K562 (cell line): ENCODE data around the gene CNIH3. TPM values are rescaled to one million over a fixed set of nuclear protein-coding genes. Genes with fewer than 3 reads are reported as not detected.

Experiments used
- ATAC-seq: fragments of 200-7000 bp; cut with Tn5 transposase; 3 replicates; pipeline ENCODE4 v1.9.1; 2020; ENCODE audit warnings: moderate library complexity
- BruUV-seq: library from RNA; stranded (reverse); fragments of 400-500 nt; replicated peaks from 2 replicates; lab custom pipeline; 2021; lab: Mats Ljungman, UMichigan
- CTCF ChIA-PET: fragments of 300-600 bp; formaldehyde crosslinking; extraction: SDS; loops from one replicate; lab custom pipeline; 2021; ENCODE audit warnings: low intra/inter-chr PET ratio; lab: Yijun Ruan, JAX
- POLR2A ChIA-PET: fragments of 300-600, 350-650 bp; sonication (Branson Sonifier 250); formaldehyde crosslinking; extraction: SDS; loops from one replicate; lab custom pipeline; 2021; ENCODE audit warnings: antibody characterized with exemption, inconsistent platforms; lab: Yijun Ruan, JAX
- DNase-seq, 4 experiments: peaks; one replicate each; pipeline versions ENCODE4 v3.0.0 to v3.0.0-alpha.2; 2011 to 2018; ENCODE audit warnings: low spot score in 3 of 4, mixed read lengths in 3 of 4; ENCODE audit errors: extremely low read depth in 1 of 4
- FAIRE-seq: peaks from 2 replicates; lab custom pipeline; 2011; peaks lifted over from hg19 to GRCh38; lab: Jason Lieb, UNC
- H2AFZ ChIP-seq: 2 replicates; pipeline ENCODE4 v1.6.0; 2011; ENCODE audit warnings: low read depth, low read length, control low read depth, inconsistent platforms
- H3K27ac ChIP-seq: fragments of 200-600 bp; 3 replicates; pipeline ENCODE4 v1.8.0; 2011; ENCODE audit warnings: low read depth, mild to moderate bottlenecking, control low read depth, inconsistent platforms, low read length, moderate library complexity, mixed read lengths; ENCODE audit errors: extremely low read depth
- H3K27me3 ChIP-seq, 2 experiments: fragments of 300-600 bp in 1 of 2; 2 replicates in 1 of 2; 3 replicates in 1 of 2; pipeline versions ENCODE4 v1.6.0 to v1.8.0; 2011; ENCODE audit warnings: inconsistent platforms in 2 of 2, low read length in 2 of 2, mild to moderate bottlenecking in 1 of 2, mixed read lengths in 1 of 2, moderate library complexity in 1 of 2; ENCODE audit not compliant: control insufficient read depth in 2 of 2, insufficient read depth in 2 of 2
- H3K36me3 ChIP-seq: fragments of 300-600 bp; 3 replicates; pipeline ENCODE4 v1.8.0; 2011; ENCODE audit warnings: mild to moderate bottlenecking, low read length, inconsistent platforms; ENCODE audit not compliant: control insufficient read depth, insufficient read depth
- H3K4me1 ChIP-seq, 2 experiments: fragments of 200-600 bp in 1 of 2; replicated peaks in 1 of 2; 2 replicates in 1 of 2; 3 replicates in 1 of 2; pipeline versions ENCODE4 v1.5.1 to v1.8.0; 2011; ENCODE audit warnings: inconsistent platforms in 2 of 2, low read length in 2 of 2, mild to moderate bottlenecking in 1 of 2, mixed read lengths in 1 of 2, moderate library complexity in 1 of 2; ENCODE audit not compliant: control insufficient read depth in 2 of 2, insufficient read depth in 2 of 2
- H3K4me2 ChIP-seq: 2 replicates; pipeline ENCODE4 v1.6.1; 2011; ENCODE audit warnings: low read length, control low read depth, inconsistent platforms, mixed read lengths; ENCODE audit not compliant: insufficient read depth
- H3K4me3 ChIP-seq: fragments of 200-600 bp; sonication (generic), shearing (Covaris generic); 2 replicates; pipeline ENCODE4 v1.5.1; 2016; ENCODE audit warnings: control low read depth, inconsistent platforms
- H3K79me2 ChIP-seq: fragments of 200-600 bp; 3 replicates; pipeline ENCODE4 v1.8.0; 2011; ENCODE audit warnings: low read length, inconsistent platforms; ENCODE audit not compliant: control insufficient read depth, insufficient read depth
- H3K9ac ChIP-seq, 2 experiments: 2 replicates each; pipeline versions ENCODE4 v1.6.0 to v1.6.1; 2011; ENCODE audit warnings: low read depth in 2 of 2, low read length in 2 of 2, control low read depth in 1 of 2, inconsistent platforms in 1 of 2, mild to moderate bottlenecking in 1 of 2, mixed read lengths in 1 of 2; ENCODE audit not compliant: insufficient read depth in 1 of 2
- H3K9me1 ChIP-seq: one replicate; pipeline ENCODE4 v1.6.0; 2011; ENCODE audit warnings: inconsistent platforms, mild to moderate bottlenecking, low read length, moderate library complexity; ENCODE audit not compliant: control insufficient read depth, insufficient read depth
- H3K9me3 ChIP-seq: replicated peaks from 2 replicates; pipeline ENCODE4 v1.5.1; 2011; ENCODE audit warnings: low read depth, low read length, inconsistent platforms; ENCODE audit not compliant: control insufficient read depth, insufficient read depth
- H4K20me1 ChIP-seq: replicated peaks from 2 replicates; pipeline ENCODE4 v1.6.1; 2011; ENCODE audit warnings: low read length, inconsistent platforms, mixed read lengths; ENCODE audit not compliant: control insufficient read depth, insufficient read depth
- JUNB ChIP-seq: fragments of 450-650 bp; formaldehyde crosslinking; conservative IDR thresholded peaks from 2 replicates; pipeline ENCODE4 v1.4.0; 2020; ENCODE audit warnings: mild to moderate bottlenecking
- MAFG ChIP-seq: fragments of 450-650 bp; conservative IDR thresholded peaks from 2 replicates; pipeline ENCODE4 v1.6.1; 2016; ENCODE audit warnings: missing genetic modification characterization, missing compliant biosample characterization
- NFE2 ChIP-seq: IDR thresholded peaks from 2 replicates; pipeline ENCODE4 v1.6.1; 2014; ENCODE audit warnings: antibody characterized with exemption, low read depth
- NR2C1 ChIP-seq, 2 experiments: fragments of 450-650 bp; IDR thresholded peaks; 2 replicates each; pipeline ENCODE4 v1.6.1; 2017; ENCODE audit warnings: mild to moderate bottlenecking in 2 of 2, antibody characterized with exemption in 1 of 2, inconsistent platforms in 1 of 2, missing compliant biosample characterization in 1 of 2, missing genetic modification characterization in 1 of 2
- NR2C2 ChIP-seq, 2 experiments: fragments of 200-800 bp in 1 of 2; sonication (Bioruptor generic) in 1 of 2; sonication (generic) in 1 of 2; formaldehyde crosslinking in 1 of 2; IDR thresholded peaks; 2 replicates each; pipeline versions ENCODE4 v1.6.1 to v1.8.0; 2016 to 2022; ENCODE audit warnings: mild to moderate bottlenecking in 1 of 2, missing compliant biosample characterization in 1 of 2, missing genetic modification characterization in 1 of 2, missing genetic modification reagents in 1 of 2
- TFAM ChIP-seq: fragments of 250-450 bp; sonication (Bioruptor Pico); conservative IDR thresholded peaks from 2 replicates; pipeline ENCODE4 v1.5.0; 2021; ENCODE audit warnings: mild to moderate bottlenecking, moderate library complexity
- ZNF134 ChIP-seq: fragments of 250-450 bp; sonication (Bioruptor Pico); conservative IDR thresholded peaks from 2 replicates; pipeline ENCODE4 v1.4.0; 2020
- ZSCAN29 ChIP-seq: fragments of 450-650 bp; IDR thresholded peaks from 2 replicates; pipeline ENCODE4 v1.6.1; 2017
- WGBS: fragments of 100-300 bp; shearing (Covaris generic); methylation state at CpG from one replicate; pipeline ENCODE4 v1.1.6; 2016; ENCODE audit warnings: low coverage, mixed read lengths; ENCODE audit not compliant: insufficient coverage; ENCODE audit errors: missing lambda C conversion rate; 5-methylcytosine and 5-hydroxymethylcytosine counted together
- in situ Hi-C: fragments of 300-500 bp; cut with MboI; formaldehyde crosslinking; loops from 4 replicates; pipeline ENCODE4 v1.15.0; 2018; ENCODE audit warnings: inconsistent platforms, mixed read lengths
- intact Hi-C: fragments of 100-400 bp; cut with micrococcal nuclease; formaldehyde crosslinking; loops from 2 replicates; pipeline ENCODE4 v1.14.2; 2022
- polyA plus RNA-seq, 8 experiments: library from polyadenylated mRNA; depleted of rRNA in 4 of 8; stranded (reverse) in 5 of 8; unstranded in 3 of 8; fragments of >200 nt; fragmentation: Nextera tagmentation in 2 of 8; fragmentation: Illumina TruSeq in 1 of 8; extraction: Ambion mirVana in 2 of 8; extraction: Trizol in 1 of 8; gene quantifications; 2 replicates each; pipeline versions ENCODE4 v1.2.1 to v1.2.3, GENCODE V29; 2011 to 2014; ENCODE audit warnings: inconsistent platforms in 1 of 8, missing spikeins in 1 of 8
- total RNA-seq, 7 experiments: library from RNA; depleted of rRNA in 6 of 7; stranded (reverse); fragments of >200 nt in 6 of 7; fragmentation: Illumina TruSeq in 2 of 7; extraction: Trizol in 2 of 7; gene quantifications; 2 replicates each; pipeline versions ENCODE4 v1.2.1 to v1.2.3, GENCODE V29; 2011 to 2021; ENCODE audit warnings: low replicate concordance in 1 of 7
- TF ChIP-seq, protein P1 (sequence below), 2 experiments: fragments of 450-650 bp; conservative IDR thresholded peaks; 2 replicates each; pipeline ENCODE4 v1.6.1; 2017; ENCODE audit warnings: mild to moderate bottlenecking in 2 of 2, moderate library complexity in 2 of 2

Gene CNIH3
- total and polyA plus RNA-seq, 9 of the 15 experiments (the other 6 are each of a cell fraction or from before 2014, with no cell fraction given): 0.14 to 1.8 (median 0.79) TPM

DNA sequence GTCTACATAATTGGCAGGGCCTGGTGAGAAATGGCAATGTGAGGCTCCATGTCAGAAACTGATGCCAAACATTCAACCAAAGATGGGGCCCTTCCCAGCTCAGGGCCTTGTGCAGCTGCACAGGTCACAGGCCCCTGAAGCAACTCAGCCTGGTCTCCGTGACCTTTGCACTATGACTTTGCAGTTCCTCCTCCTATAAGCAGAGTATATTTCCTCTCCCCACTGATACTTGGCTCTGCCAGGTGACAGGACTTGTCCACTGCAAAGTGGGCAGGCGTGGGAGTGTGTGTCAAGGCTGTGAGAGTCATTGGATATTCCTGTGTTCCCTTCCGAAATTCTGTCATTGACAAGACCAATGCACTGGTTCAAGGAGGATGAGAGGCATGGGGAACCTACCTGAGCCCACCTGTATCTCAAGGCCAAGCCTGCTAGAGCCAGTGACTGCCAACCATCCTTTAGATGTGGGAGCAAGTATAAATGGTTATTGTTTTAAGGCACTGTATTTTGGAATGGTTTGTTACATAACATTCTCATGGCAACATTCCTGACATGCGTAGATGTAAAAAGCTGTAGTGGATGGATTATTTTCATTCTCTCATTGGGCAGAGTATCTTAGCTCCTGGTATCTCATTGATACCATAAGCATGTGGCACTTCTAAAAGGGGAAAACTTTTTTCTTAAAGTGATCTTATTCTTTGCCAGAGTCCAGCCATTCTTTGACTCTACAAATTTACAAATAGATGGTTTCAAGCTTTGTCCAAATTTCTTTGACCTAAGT, 75.2 kb downstream of the CNIH3 start:
- CTCF ChIA-PET: no interaction called here
- intact Hi-C loops: no loop called here

DNA sequence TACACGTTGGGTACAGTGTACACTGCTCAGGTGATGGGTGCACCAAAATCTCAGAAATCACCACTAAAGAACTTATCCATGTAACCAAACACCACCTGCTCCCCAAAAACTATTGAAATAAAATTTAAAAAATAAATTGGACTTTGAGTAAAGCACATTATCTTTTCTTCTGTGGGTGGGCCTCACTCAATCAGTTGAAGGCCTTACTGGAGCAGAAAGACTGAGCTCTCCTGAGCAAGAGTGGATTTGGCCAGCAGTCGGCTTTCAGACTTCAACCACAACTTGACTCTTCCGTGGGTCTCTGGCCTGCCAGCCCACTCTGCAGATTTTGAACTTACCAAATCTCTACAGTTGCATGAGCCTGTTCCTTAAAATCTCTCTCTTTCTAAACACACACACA, 78.9 kb downstream of the CNIH3 start:
- no peaks in the 10 kb centered on the region for H3K9me3 ChIP-seq
- no peak overlapping the region for H3K9ac ChIP-seq
- H3K27me3 ChIP-seq: peaks cover 26 to 37% of the 10 kb centered on the region in 2 experiments
- TF ChIP-seq, protein P1, sequence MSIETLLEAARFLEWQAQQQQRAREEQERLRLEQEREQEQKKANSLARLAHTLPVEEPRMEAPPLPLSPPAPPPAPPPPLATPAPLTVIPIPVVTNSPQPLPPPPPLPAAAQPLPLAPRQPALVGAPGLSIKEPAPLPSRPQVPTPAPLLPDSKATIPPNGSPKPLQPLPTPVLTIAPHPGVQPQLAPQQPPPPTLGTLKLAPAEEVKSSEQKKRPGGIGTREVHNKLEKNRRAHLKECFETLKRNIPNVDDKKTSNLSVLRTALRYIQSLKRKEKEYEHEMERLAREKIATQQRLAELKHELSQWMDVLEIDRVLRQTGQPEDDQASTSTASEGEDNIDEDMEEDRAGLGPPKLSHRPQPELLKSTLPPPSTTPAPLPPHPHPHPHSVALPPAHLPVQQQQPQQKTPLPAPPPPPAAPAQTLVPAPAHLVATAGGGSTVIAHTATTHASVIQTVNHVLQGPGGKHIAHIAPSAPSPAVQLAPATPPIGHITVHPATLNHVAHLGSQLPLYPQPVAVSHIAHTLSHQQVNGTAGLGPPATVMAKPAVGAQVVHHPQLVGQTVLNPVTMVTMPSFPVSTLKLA (conservative IDR thresholded peaks at IDR 0.05): no peak
- no peak for TF ChIP-seq JUNB (CRISPR knock-in tag)
- TF ChIP-seq ZNF134 (CRISPR knock-in tag): peak; percentile 91
- TF ChIP-seq TFAM (CRISPR knock-in tag): no peak
- no peak for DNase-seq
- intact Hi-C loops (no loop called here), in situ Hi-C loops (no loop called here)
- no peaks in the 10 kb centered on the region for H3K4me1 ChIP-seq
- H3K4me3 ChIP-seq: no peak overlapping the region
- no peaks in the 10 kb centered on the region for H3K79me2 ChIP-seq
- H4K20me1 ChIP-seq: 0 out of 2 replicates have a peak, but pooled peaks cover 4% of the 10 kb centered on the region
- 0% methylated on average over 3 of the region's 3 CpGs for WGBS
- POLR2A ChIA-PET: no interaction called here
- no peaks in the 10 kb centered on the region for H3K9me1 ChIP-seq
- no peak for FAIRE-seq
- CTCF ChIA-PET: no interaction called here
- ATAC-seq: no peak
- BruUV-seq: no TSS peak
- no peak overlapping the region for H2AFZ ChIP-seq
- H3K27ac ChIP-seq: no peak overlapping the region
- no peaks in the 10 kb centered on the region for H3K36me3 ChIP-seq
- no peak overlapping the region for H3K4me2 ChIP-seq

More for the DNA sequence above, 75.2 kb downstream of the CNIH3 start:
- WGBS: 16% methylated on average over 4 of the region's 4 CpGs
- no peak overlapping the region for H3K4me2 ChIP-seq
- no peaks in the 10 kb centered on the region for H4K20me1 ChIP-seq
- H3K9me3 ChIP-seq: no peaks in the 10 kb centered on the region
- H3K9me1 ChIP-seq: no peaks in the 10 kb centered on the region
- BruUV-seq: no TSS peak
- no peaks in the 10 kb centered on the region for H3K4me1 ChIP-seq
- peaks cover 14 to 31% of the 10 kb centered on the region in 2 experiments for H3K27me3 ChIP-seq
- TF ChIP-seq NR2C2 (CRISPR knock-in tag; IDR thresholded peaks at IDR 0.05) (peak; percentile 47; the same call in 1 of the 2 replicates), NR2C2 (tag; IDR thresholded peaks at IDR 0.05) (peak; percentile 79), NFE2 (peak; percentile 62), NR2C1 (IDR thresholded peaks at IDR 0.05) (peak; percentile 83), NR2C1 (tag; IDR thresholded peaks at IDR 0.05) (peak; percentile 88), MAFG (0 out of 2 replicates have a peak, but pooled peaks have one; percentile 17), ZSCAN29 (no peak)
- no peak overlapping the region for H3K4me3 ChIP-seq
- H3K36me3 ChIP-seq: no peaks in the 10 kb centered on the region
- no peak overlapping the region for H3K9ac ChIP-seq
- DNase-seq (peak in 2 of 4 experiments; percentile 21 to 30), ATAC-seq (peak; percentile 75), FAIRE-seq (no peak)
- H2AFZ ChIP-seq: no peak overlapping the region
- no peak overlapping the region for H3K27ac ChIP-seq
- POLR2A ChIA-PET: no interaction called here
- in situ Hi-C loops: no loop called here
- H3K79me2 ChIP-seq: no peaks in the 10 kb centered on the region
